Psoas muscle (tissue), 8 donors: Measurements from ENCODE around the gene TCEA2. TPM values are rescaled to one million over a fixed set of nuclear protein-coding genes. Genes with fewer than 3 reads are reported as not detected.
A peak's percentile ranks its signal among the peaks of the same experiment; 100 is the strongest.

Source experiments
- ATAC-seq, 4 donors: fragments of 200-7000 bp; cut with Tn5 transposase; one replicate each; pipeline ENCODE4 v1.9.1; 2020; ENCODE audit warnings: moderate library complexity in 3 of 4, mild to moderate bottlenecking in 2 of 4
- DNase-seq, 2 donors: peaks; one replicate each; pipeline ENCODE4 v3.0.0-alpha.2; 2020
- H3K27ac ChIP-seq: fragments of 200-600 bp; one replicate; pipeline ENCODE4 v1.8.0; 2022
- H3K27me3 ChIP-seq, 3 donors: fragments of 200-600 bp in 1 of 3; one replicate each; pipeline versions ENCODE4 v1.6.1 to v1.8.0; 2013 to 2022; ENCODE audit warnings: low read length in 2 of 3, mild to moderate bottlenecking in 2 of 3, moderate library complexity in 1 of 3; ENCODE audit not compliant: insufficient read depth in 3 of 3
- H3K36me3 ChIP-seq, 2 donors: fragments of 200-600 bp in 1 of 2; one replicate each; pipeline versions ENCODE4 v1.6.1 to v1.8.0; 2013 to 2022; ENCODE audit warnings: low read depth in 1 of 2, mild to moderate bottlenecking in 1 of 2, moderate library complexity in 1 of 2; ENCODE audit not compliant: insufficient read depth in 1 of 2
- H3K4me1 ChIP-seq: fragments of 200-600 bp; one replicate; pipeline ENCODE4 v1.8.0; 2022
- H3K4me3 ChIP-seq: fragments of 200-600 bp; one replicate; pipeline ENCODE4 v1.8.0; 2022; ENCODE audit warnings: mild to moderate bottlenecking
- H3K9me3 ChIP-seq: fragments of 200-600 bp; one replicate; pipeline ENCODE4 v1.8.0; 2022
- WGBS, 3 donors: extraction: QIAGEN DNeasy Blood & Tissue Kit; methylation state at CpG; one replicate each; pipeline versions ENCODE4 v1.1.6 to v1.1.7; 2013; 5-methylcytosine and 5-hydroxymethylcytosine counted together
- intact Hi-C, 2 donors: fragments of 100-400 bp; cut with DNase I; formaldehyde crosslinking; loops; one replicate each; pipeline versions ENCODE4 v1.11.0 to v1.14.2; 2022
- polyA plus RNA-seq, 3 donors: library from polyadenylated mRNA; stranded (reverse); fragments of 200-250 nt; gene quantifications; one replicate each; pipeline ENCODE4 v1.2.3, GENCODE V29; 2013
- total RNA-seq, 4 donors: library from RNA; stranded (reverse); fragmentation: NEBNext Ultra II Directional in 2 of 4; extraction: Animal tissue kit (Norgen Biotek cat#: 25700) in 2 of 4; gene quantifications; one replicate each; pipeline versions ENCODE4 v1.2.1 to v1.2.4, GENCODE V29; 2021 to 2023
- TF ChIP-seq, protein P1 (sequence below): fragments of 200-600 bp; IDR thresholded peaks from one replicate; pipeline ENCODE4 v1.8.0; 2022; ENCODE audit warnings: antibody characterized with exemption
- donor health status: healthy with polysubstance abuse.
- donor health status: DM: no; HTN: no; CAD: no; lungs with moderate emphysema.
- donor health status: Bipolar disorder and iron deficiency.
- donor health status: healthy.
- donor health status: DM: yes; HTN: yes; CAD: no.
- donor health status: DM: no; HTN: no; CAD: no.
- donor health status: DM: no; HTN: no; CAD: no.
- donor health status: DM: yes; HTN: yes; CAD: no.

The TCEA2 gene
- total and polyA plus RNA-seq, 7 donors: 15.1 to 43.4 (median 30.2) TPM

DNA sequence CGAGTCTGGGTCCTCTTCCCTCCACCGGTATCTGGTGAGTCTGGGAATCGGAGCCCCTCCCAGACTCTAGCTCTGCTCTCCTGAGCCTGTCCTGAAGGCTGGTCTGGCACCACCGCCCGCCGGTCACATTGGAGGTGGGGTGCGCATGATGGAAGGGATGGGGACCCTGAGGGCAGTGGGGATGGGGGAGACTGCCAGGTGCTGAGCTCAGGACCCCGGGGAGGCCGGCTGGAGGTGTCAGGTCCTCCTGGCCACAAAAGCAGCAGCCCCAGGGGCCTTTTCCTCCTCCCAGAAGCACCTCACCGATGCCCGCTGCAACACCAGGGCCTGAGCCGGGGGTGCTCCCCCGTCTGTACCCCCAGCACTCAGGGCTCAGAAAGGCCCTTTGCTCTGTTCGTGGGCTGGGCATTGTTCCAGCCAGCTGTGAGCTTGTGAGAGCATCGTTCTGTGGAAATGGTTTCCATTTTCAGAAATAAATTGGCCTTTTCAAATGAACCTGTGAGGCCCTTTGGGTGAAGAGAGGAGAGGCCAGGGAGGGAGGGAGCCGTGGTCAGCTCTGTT lies 46.9 kb downstream of the TCEA2 start:
- Histone ChIP-seq H3K27me3 (peaks cover 0 to 12% (median 10%) of the 10 kb centered on the region in 3 donors), H3K27ac (no peak overlapping the region), H3K36me3 (no peaks in the 10 kb centered on the region), H3K9me3 (no peaks in the 10 kb centered on the region), H3K4me3 (no peak overlapping the region), H3K4me1 (no peaks in the 10 kb centered on the region)
- WGBS, 3 donors: 60 to 64% (median 60%) methylated on average over 16 of the region's 16 CpGs
- TF ChIP-seq, protein P1, sequence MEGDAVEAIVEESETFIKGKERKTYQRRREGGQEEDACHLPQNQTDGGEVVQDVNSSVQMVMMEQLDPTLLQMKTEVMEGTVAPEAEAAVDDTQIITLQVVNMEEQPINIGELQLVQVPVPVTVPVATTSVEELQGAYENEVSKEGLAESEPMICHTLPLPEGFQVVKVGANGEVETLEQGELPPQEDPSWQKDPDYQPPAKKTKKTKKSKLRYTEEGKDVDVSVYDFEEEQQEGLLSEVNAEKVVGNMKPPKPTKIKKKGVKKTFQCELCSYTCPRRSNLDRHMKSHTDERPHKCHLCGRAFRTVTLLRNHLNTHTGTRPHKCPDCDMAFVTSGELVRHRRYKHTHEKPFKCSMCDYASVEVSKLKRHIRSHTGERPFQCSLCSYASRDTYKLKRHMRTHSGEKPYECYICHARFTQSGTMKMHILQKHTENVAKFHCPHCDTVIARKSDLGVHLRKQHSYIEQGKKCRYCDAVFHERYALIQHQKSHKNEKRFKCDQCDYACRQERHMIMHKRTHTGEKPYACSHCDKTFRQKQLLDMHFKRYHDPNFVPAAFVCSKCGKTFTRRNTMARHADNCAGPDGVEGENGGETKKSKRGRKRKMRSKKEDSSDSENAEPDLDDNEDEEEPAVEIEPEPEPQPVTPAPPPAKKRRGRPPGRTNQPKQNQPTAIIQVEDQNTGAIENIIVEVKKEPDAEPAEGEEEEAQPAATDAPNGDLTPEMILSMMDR: no peak
- intact Hi-C loops: no loop called here
- DNase-seq (peak in 1 of 2 donors; percentile 48), ATAC-seq (no peak)

DNA sequence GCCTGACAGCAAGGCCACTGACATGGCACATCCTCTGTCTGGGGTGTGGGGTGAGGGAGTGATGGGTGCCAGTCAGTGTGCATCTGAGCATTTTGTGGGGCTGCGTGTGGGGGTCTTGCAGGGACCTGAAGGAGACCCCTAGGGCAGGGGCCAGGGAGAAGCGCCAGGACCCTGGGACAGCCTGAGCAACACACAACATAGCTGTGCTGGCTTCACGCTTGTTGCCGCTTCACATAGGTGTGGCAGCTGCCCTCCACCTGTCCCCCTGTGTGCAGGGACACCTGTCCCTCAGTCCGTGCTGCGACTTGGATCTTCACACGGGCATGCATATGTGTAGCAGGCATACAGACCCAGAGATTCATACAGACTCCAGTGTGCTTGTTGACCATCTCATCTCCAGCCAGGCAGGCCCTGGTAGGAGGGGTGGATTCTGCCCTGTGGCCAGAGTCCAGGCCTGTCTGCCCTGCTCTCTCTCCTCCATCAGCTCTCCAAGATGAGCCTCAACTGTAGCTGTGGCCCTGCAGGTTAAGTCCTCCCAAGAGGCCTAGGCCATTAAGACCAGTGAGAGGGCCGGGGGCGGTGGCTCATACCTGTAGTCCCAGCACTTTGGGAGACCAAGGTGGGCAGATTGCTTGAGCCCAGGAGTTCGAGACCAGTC lies 47.5 kb downstream of the TCEA2 start:
- Histone ChIP-seq H3K4me1 (no peaks in the 10 kb centered on the region), H3K27me3 (peaks cover 0 to 12% (median 12%) of the 10 kb centered on the region in 3 donors), H3K27ac (no peak overlapping the region), H3K4me3 (no peak overlapping the region), H3K9me3 (no peaks in the 10 kb centered on the region), H3K36me3 (no peaks in the 10 kb centered on the region)
- intact Hi-C loops: no loop called here
- ATAC-seq (no peak), DNase-seq (no peak)
- WGBS, 3 donors: 82 to 86% (median 83%) methylated on average over 10 of the region's 10 CpGs
- TF ChIP-seq, protein P1: no peak

DNA sequence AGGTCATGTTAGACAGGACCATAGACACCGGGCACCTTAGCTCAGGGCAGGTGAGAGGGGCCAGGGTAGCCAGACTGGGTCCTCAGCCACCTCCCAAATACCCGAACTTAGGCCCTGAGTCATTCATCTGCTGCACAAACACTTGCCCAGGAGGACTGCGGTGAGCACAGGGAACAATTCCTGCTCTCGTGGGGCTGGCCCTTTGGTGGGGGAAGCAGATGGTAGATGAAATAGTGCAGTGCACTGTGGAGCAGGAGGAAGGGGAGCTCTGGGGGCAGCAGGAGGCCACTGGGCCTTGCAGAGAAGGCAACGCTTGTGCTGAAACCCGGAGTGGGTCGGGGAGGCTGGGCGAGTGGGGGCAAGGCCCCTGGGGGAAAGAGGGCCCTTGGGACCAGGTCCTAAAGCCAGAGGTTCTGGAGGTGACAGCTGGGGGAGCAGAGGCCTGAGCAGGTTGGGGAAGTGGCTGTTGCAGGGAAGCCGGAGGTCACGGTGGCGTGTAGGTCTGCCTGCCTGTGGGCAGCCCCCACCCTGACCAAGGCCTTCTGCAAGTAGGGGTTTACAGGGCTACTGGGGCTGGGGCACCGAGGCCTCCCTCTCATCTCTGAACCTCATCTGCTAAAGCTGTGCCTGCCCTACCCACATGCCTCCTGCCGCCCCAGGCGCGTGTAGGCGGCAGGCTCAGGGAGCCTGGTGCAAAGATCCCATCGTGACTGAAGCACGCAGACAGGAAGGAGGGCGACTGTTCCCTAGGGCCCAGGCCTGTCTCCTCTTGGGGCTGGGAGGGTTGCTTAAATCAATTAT lies 49.0 kb downstream of the TCEA2 start:
- Histone ChIP-seq H3K27me3 (peaks cover 0 to 12% (median 8%) of the 10 kb centered on the region in 3 donors), H3K9me3 (no peaks in the 10 kb centered on the region), H3K4me3 (no peak overlapping the region), H3K36me3 (no peaks in the 10 kb centered on the region), H3K27ac (no peak overlapping the region), H3K4me1 (no peaks in the 10 kb centered on the region)
- DNase-seq: peak in 1 of 2 donors; percentile 42
- WGBS, 3 donors: 77 to 86% (median 78%) methylated on average over 18 to 19 of the region's 19 CpGs
- intact Hi-C loops: no loop called here
- TF ChIP-seq, protein P1: no peak
- ATAC-seq: no peak

DNA sequence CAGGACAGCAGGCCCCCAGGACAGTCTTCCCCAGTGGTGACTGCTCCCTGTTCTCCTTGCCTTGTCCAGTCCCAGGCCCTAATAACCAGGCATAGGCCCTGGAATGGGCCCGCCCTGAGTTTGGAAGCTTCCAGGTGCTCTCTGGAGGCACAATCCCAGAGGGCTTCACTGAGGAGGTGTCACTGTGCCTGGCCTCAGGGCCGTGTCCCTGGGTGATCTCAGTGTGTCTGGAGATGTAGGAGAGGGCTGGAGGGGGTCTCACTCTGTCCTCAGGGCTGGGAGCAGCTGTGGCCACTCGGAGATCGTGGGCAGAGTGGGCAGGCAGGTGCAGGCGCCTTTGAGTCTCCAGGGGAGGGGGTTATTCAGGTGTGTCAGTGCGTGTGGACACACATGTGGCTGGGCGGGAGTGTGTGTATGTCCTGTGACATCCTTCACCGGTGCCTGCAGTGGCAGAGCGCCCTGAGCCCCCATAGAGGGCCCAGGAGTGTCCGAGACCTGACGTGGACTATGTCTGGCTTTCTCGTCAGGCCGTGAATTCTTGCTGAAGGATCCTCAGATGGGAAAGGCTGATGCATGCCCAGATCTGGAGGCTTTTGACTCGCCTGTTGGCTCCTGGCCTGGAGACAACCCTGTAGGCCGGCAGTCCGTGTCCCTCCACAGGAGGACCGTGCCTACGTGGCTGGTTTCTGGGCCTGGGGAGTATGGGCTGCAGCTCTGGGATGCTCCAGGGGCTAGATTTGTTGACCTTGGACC lies 49.9 kb downstream of the TCEA2 start:
- no peak overlapping the region for H3K4me3 ChIP-seq
- no peak for ATAC-seq
- H3K9me3 ChIP-seq: no peaks in the 10 kb centered on the region
- H3K4me1 ChIP-seq: no peaks in the 10 kb centered on the region
- no peak overlapping the region for H3K27ac ChIP-seq
- no peaks in the 10 kb centered on the region for H3K36me3 ChIP-seq
- intact Hi-C loops: no loop called here
- 75 to 84% (median 76%) methylated on average over 18 of the region's 18 CpGs for WGBS, 3 donors
- H3K27me3 ChIP-seq: peaks cover 0 to 7% (median 7%) of the 10 kb centered on the region in 3 donors
- peak in 1 of 2 donors; percentile 35 for DNase-seq
- TF ChIP-seq, protein P1: no peak
